Adipose tissue (tissue), 3 donors: Measurements from ENCODE around the gene SHH. TPM values are rescaled to one million over a fixed set of nuclear protein-coding genes. Genes with fewer than 3 reads are reported as not detected.
"Not testable (repeated sequence)": the region's sequence is repeated elsewhere in the genome, so short reads cannot be mapped to it uniquely, and the experiment has no call there.

ENCODE experiments used
- H3K27ac ChIP-seq: one replicate; pipeline ENCODE4 v1.5.1; 2013; ENCODE audit warnings: low read depth, low read length
- WGBS, 3 donors: extraction: QIAGEN DNeasy Blood & Tissue Kit; methylation state at CpG; one replicate each; pipeline ENCODE4 v1.1.7; 2013; 5-methylcytosine and 5-hydroxymethylcytosine counted together
- polyA plus RNA-seq, 3 donors: library from polyadenylated mRNA; stranded (reverse); fragments of 200-250 nt; gene quantifications; one replicate each; pipeline ENCODE4 v1.2.3, GENCODE V29; 2013
- donor health status: healthy with polysubstance abuse.
- donor health status: Bipolar disorder and iron deficiency.
- donor health status: healthy.

The SHH gene
- polyA plus RNA-seq, 3 donors, result 0.01 to 0.25 (median 0.22) TPM

- no peak overlapping the region for H3K27ac ChIP-seq
- 74 to 79% (median 78%) methylated on average over 17 of the region's 17 CpGs for WGBS, 3 donors
These were observed 17.7 kb upstream of the SHH start for GRCh38 chr7:155829796-155830470.

GRCh38 chr7:155825336-155825735 is 13.1 kb upstream of the SHH start:
- 47 to 49% (median 47%) methylated on average over 3 of the region's 3 CpGs for WGBS, 3 donors
- H3K27ac ChIP-seq, result no peak overlapping the region

- WGBS, 3 donors, result 73 to 86% (median 79%) methylated on average over 17 of the region's 17 CpGs
- H3K27ac ChIP-seq, result no peak overlapping the region
These were observed 12.1 kb upstream of the SHH start for GRCh38 chr7:155824227-155824886.

- 82 to 85% (median 83%) methylated on average over 11 of the region's 11 CpGs for WGBS, 3 donors
- H3K27ac ChIP-seq, result no peak overlapping the region
These were observed 9.6 kb upstream of the SHH start for GRCh38 chr7:155821851-155822250.

GRCh38 chr7:155820788-155821187 is 8.5 kb upstream of the SHH start:
- no peak overlapping the region for H3K27ac ChIP-seq
- 75 to 82% (median 81%) methylated on average over 13 of the region's 13 CpGs for WGBS, 3 donors

GRCh38 chr7:155820246-155820645 is 8.0 kb upstream of the SHH start:
- WGBS, 3 donors, result 82 to 86% (median 82%) methylated on average over 18 of the region's 18 CpGs
- no peak overlapping the region for H3K27ac ChIP-seq

- no peak overlapping the region for H3K27ac ChIP-seq
- 60 to 75% (median 67%) methylated on average over 12 of the region's 12 CpGs for WGBS, 3 donors
These were observed 6.9 kb upstream of the SHH start for GRCh38 chr7:155819186-155819585.

- WGBS, 3 donors, result 66 to 77% (median 71%) methylated on average over 6 of the region's 6 CpGs
These were observed 6.5 kb upstream of the SHH start for GRCh38 chr7:155818820-155819168.

GRCh38 chr7:155818154-155818819 is 6.0 kb upstream of the SHH start:
- 56 to 67% (median 66%) methylated on average over 21 of the region's 21 CpGs for WGBS, 3 donors
- no peak overlapping the region for H3K27ac ChIP-seq

More at GRCh38 chr7:155818820-155819168, 6.5 kb upstream of the SHH start:
- H3K27ac ChIP-seq, result no peak overlapping the region

GRCh38 chr7:155817515-155817914 is 5.3 kb upstream of the SHH start:
- WGBS, 3 donors, result 55 to 74% (median 62%) methylated on average over 2 to 4 of the region's 4 CpGs
- not testable (repeated sequence) for H3K27ac ChIP-seq

- WGBS, 3 donors, result 85 to 91% (median 89%) methylated on average over 16 of the region's 16 CpGs
- no peak overlapping the region for H3K27ac ChIP-seq
These were observed 4.7 kb upstream of the SHH start for GRCh38 chr7:155816996-155817395.

GRCh38 chr7:155816192-155816508 is 3.9 kb upstream of the SHH start:
- 85 to 89% (median 89%) methylated on average over 11 to 12 of the region's 12 CpGs for WGBS, 3 donors

GRCh38 chr7:155815332-155816191 is 3.3 kb upstream of the SHH start:
- no peak overlapping the region for H3K27ac ChIP-seq
- 30 to 32% (median 31%) methylated on average over 20 of the region's 20 CpGs for WGBS, 3 donors

More at GRCh38 chr7:155816192-155816508, 3.9 kb upstream of the SHH start:
- no peak overlapping the region for H3K27ac ChIP-seq

- WGBS, 3 donors, result 9 to 23% (median 17%) methylated on average over 22 of the region's 22 CpGs
- no peak overlapping the region for H3K27ac ChIP-seq
These were observed 2.3 kb upstream of the SHH start for GRCh38 chr7:155814316-155815276.

GRCh38 chr7:155813546-155814315 is 1.5 kb upstream of the SHH start:
- no peak overlapping the region for H3K27ac ChIP-seq
- 11 to 24% (median 22%) methylated on average over 19 of the region's 19 CpGs for WGBS, 3 donors

- no peak overlapping the region for H3K27ac ChIP-seq
- WGBS, 3 donors, result 6 to 13% (median 7%) methylated on average over 8 of the region's 8 CpGs
These were observed 862 bp upstream of the SHH start for GRCh38 chr7:155813125-155813524.

- 1 to 3% (median 3%) methylated on average over 13 of the region's 13 CpGs for WGBS, 3 donors
These were observed 736 bp downstream of the SHH start for GRCh38 chr7:155811560-155811894.

More at GRCh38 chr7:155811560-155811894, 736 bp downstream of the SHH start:
- H3K27ac ChIP-seq, result no peak overlapping the region
